Calu3 (cell line): ENCODE results near the gene DMRT2. TPM values are rescaled to one million over a fixed set of nuclear protein-coding genes. Genes with fewer than 3 reads are reported as not detected.

Source experiments
- BruUV-seq: library from RNA; stranded (reverse); fragments of 400-500 nt; replicated peaks from 2 replicates; lab custom pipeline; 2021; lab: Mats Ljungman, UMichigan
- CTCF ChIA-PET: fragments of 300-600 bp; sonication (Branson Sonifier 250); formaldehyde crosslinking; loops from one replicate; lab custom pipeline; 2022; ENCODE audit warnings: antibody characterized with exemption; lab: Charles Lee
- DNase-seq: peaks from one replicate; pipeline ENCODE4 v3.0.0; 2022
- H3K27ac Mint-ChIP-seq: one replicate; pipeline ENCODE4 v1.8.0; 2022; ENCODE audit warnings: mixed read lengths; ENCODE audit not compliant: unreplicated experiment
- H3K27me3 Mint-ChIP-seq: one replicate; pipeline ENCODE4 v1.8.0; 2022; ENCODE audit warnings: mixed read lengths; ENCODE audit not compliant: unreplicated experiment
- H3K36me3 Mint-ChIP-seq: one replicate; pipeline ENCODE4 v1.8.0; 2022; ENCODE audit warnings: mild to moderate bottlenecking, moderate library complexity, mixed read lengths; ENCODE audit not compliant: insufficient read depth, unreplicated experiment
- H3K4me1 Mint-ChIP-seq: one replicate; pipeline ENCODE4 v1.8.0; 2022; ENCODE audit warnings: mild to moderate bottlenecking, low read depth, mixed read lengths; ENCODE audit not compliant: unreplicated experiment
- H3K4me3 Mint-ChIP-seq: one replicate; pipeline ENCODE4 v1.8.0; 2022; ENCODE audit warnings: mild to moderate bottlenecking, low read depth, moderate library complexity, mixed read lengths; ENCODE audit not compliant: unreplicated experiment
- H3K9me3 Mint-ChIP-seq: one replicate; pipeline ENCODE4 v1.8.0; 2022; ENCODE audit warnings: low read depth, mixed read lengths; ENCODE audit not compliant: unreplicated experiment
- intact Hi-C: fragments of 100-400 bp; cut with micrococcal nuclease; formaldehyde crosslinking; loops from one replicate; pipeline ENCODE4 v1.10.0; 2022; ENCODE audit not compliant: unreplicated experiment
- total RNA-seq: library from RNA; stranded (reverse); gene quantifications from 2 replicates; pipeline ENCODE4 v1.2.3, GENCODE V29; 2022
- TF ChIP-seq, protein P1 (sequence below): fragments of 200-600 bp; IDR thresholded peaks from one replicate; pipeline ENCODE4 v1.8.0; 2022; ENCODE audit warnings: antibody characterized with exemption; ENCODE audit not compliant: unreplicated experiment

DMRT2 gene
- total RNA-seq, 1 experiment from 2014 or later, result not detected

DNA sequence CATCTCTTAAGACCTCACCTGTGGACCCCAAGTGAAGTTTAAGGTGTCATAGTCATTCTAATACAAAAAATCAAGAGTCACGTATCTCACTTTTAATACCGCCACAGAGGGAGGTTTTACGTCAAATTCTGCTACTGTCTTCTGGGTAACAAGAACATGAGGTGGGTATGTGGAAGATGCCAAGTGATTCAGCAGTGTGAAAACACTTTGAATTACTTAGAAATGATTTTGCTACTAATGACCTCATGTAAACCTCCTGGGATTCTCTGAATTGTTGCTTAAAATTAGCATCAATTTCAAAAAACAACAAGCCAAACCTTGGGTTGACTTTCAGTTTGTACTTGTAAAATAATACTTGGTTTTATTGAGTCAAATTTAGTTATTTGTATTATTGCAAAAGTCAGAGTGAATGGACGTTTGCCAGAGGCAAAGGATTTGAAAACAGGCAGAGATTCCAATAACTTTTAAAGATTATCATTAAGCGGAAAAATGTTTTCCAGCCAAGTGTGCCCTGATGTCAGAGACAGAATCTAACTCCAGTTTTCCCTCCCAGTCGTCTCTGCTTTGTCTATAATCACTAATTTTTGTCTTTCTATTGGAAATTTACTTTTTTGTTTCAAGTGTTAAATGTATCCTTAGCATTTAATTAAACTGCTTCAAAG, 8.8 kb downstream of the DMRT2 start:
- Mint-ChIP-seq H3K27me3 (peaks cover 13% of the 10 kb centered on the region), H3K4me3 (no peak overlapping the region), H3K36me3 (no peaks in the 10 kb centered on the region), H3K4me1 (no peaks in the 10 kb centered on the region), H3K9me3 (no peaks in the 10 kb centered on the region), H3K27ac (no peak overlapping the region)
- DNase-seq, result no peak
- TF ChIP-seq, protein P1, sequence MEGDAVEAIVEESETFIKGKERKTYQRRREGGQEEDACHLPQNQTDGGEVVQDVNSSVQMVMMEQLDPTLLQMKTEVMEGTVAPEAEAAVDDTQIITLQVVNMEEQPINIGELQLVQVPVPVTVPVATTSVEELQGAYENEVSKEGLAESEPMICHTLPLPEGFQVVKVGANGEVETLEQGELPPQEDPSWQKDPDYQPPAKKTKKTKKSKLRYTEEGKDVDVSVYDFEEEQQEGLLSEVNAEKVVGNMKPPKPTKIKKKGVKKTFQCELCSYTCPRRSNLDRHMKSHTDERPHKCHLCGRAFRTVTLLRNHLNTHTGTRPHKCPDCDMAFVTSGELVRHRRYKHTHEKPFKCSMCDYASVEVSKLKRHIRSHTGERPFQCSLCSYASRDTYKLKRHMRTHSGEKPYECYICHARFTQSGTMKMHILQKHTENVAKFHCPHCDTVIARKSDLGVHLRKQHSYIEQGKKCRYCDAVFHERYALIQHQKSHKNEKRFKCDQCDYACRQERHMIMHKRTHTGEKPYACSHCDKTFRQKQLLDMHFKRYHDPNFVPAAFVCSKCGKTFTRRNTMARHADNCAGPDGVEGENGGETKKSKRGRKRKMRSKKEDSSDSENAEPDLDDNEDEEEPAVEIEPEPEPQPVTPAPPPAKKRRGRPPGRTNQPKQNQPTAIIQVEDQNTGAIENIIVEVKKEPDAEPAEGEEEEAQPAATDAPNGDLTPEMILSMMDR, result no peak
- intact Hi-C loops, result no loop called here
- BruUV-seq, result no TSS peak
- CTCF ChIA-PET, result no interaction called here

DNA sequence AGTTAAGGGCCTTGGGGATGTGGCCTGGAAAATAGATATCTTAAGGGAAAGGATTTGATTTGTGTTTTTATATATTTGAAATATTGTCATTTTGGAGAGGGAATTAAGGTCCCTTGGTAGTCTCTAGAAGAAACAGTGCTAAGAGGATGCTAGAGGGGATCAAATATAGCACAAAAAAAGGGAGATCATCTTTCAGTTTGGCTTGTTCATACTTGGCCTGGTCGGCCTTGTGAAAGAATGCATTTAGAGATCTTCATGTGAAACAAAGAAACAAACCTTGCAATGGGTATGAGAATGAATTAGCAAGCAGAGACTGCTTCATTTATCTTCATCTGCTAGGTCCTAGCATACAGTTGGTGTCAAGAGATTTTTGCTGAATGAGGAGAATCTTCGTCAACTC, 15.0 kb downstream of the DMRT2 start:
- TF ChIP-seq, protein P1, result no peak
- Mint-ChIP-seq H3K9me3 (peaks cover 4% of the 10 kb centered on the region), H3K4me3 (no peak overlapping the region), H3K27me3 (no peaks in the 10 kb centered on the region), H3K27ac (no peak overlapping the region), H3K4me1 (no peaks in the 10 kb centered on the region), H3K36me3 (no peaks in the 10 kb centered on the region)
- no peak for DNase-seq
- intact Hi-C loops, result no loop called here
- no TSS peak for BruUV-seq
- CTCF ChIA-PET, result no interaction called here

DNA sequence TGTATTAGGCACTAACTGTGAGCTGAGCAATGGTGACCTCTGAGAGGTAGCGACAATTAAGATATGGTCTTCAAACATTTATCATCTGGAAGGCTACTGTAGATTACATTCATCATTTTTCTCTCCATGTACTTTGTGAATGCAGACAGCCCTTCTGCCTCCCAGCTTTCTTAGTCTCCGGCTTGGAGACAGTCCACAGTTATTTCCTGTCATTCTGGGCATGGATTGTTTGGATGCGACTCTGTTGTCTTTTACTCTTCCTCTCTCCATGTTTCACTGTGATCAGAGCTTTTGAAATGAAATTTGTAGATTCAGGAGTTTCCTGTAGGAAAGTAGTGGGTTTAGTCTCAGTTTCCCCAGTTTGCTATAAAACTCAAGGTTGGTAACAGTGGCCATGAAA, 20.5 kb downstream of the DMRT2 start:
- Mint-ChIP-seq H3K27ac (no peak overlapping the region), H3K27me3 (no peaks in the 10 kb centered on the region), H3K9me3 (peaks cover 4% of the 10 kb centered on the region), H3K4me1 (no peaks in the 10 kb centered on the region), H3K36me3 (no peaks in the 10 kb centered on the region), H3K4me3 (no peak overlapping the region)
- DNase-seq, result no peak
- CTCF ChIA-PET, result no interaction called here
- BruUV-seq, result no TSS peak
- intact Hi-C loops, result no loop called here
- TF ChIP-seq, protein P1, result no peak

DNA sequence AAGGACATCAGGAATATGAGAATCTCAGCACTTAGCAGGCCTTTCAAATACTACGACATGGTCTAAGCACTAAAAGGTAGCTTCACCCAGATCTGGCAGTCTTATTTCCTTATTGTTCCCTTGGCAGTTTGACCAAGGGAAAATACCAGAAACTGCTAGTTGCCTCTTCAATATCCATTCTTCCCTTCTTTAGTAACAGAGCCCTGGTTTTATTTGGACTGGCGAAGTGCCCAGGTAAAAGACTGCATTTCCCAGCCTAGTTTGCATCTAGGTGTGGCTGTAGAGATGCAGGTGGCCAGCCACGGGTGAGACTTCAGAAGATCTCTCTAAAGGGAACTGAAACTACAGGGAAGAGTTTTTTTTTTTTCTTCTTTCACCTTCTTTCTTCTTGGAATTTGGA, 21.6 kb downstream of the DMRT2 start:
- H3K27me3 Mint-ChIP-seq, result no peaks in the 10 kb centered on the region
- CTCF ChIA-PET, result no interaction called here
- TF ChIP-seq, protein P1, result no peak
- peaks cover 8% of the 10 kb centered on the region for H3K9me3 Mint-ChIP-seq
- DNase-seq, result no peak
- H3K4me1 Mint-ChIP-seq, result no peaks in the 10 kb centered on the region
- intact Hi-C loops, result no loop called here
- BruUV-seq, result no TSS peak
- no peak overlapping the region for H3K27ac Mint-ChIP-seq
- no peak overlapping the region for H3K4me3 Mint-ChIP-seq
- no peaks in the 10 kb centered on the region for H3K36me3 Mint-ChIP-seq
